Erythroblast (primary cell): ENCODE measurements around the gene GNAS-AS1.
"Not testable (repeated sequence)": the region's sequence is repeated elsewhere in the genome, so short reads cannot be mapped to it uniquely, and the experiment has no call there.

ENCODE experiments used
- DNase-seq, 2 experiments: peaks; one replicate each; lab custom pipeline; 2025; lab: John Stamatoyannopoulos, UW
- GATA1 ChIP-seq: IDR thresholded peaks from 2 replicates; pipeline ENCODE4 v1.6.1; 2011; ENCODE audit warnings: low read depth, mild to moderate bottlenecking, control low read depth, low read length, moderate library complexity
- POLR2A ChIP-seq: IDR thresholded peaks from 2 replicates; pipeline ENCODE4 v1.6.1; 2011; ENCODE audit warnings: mild to moderate bottlenecking, low read length

Gene GNAS-AS1

GRCh38 chr20:58824843-58825242 is 25.9 kb downstream of the GNAS-AS1 start:
- DNase-seq = no peak
- TF ChIP-seq POLR2A (no peak), GATA1 (no peak)

GRCh38 chr20:58822748-58823730 is 27.7 kb downstream of the GNAS-AS1 start:
- TF ChIP-seq POLR2A = no peak
- TF ChIP-seq GATA1 = no peak
- no peak for DNase-seq

- DNase-seq = peak in 1 of 2 experiments; percentile 5
- TF ChIP-seq POLR2A (no peak), GATA1 (no peak)
Measured at GRCh38 chr20:58822149-58822548, 28.6 kb downstream of the GNAS-AS1 start.

GRCh38 chr20:58820515-58820914 is 30.2 kb downstream of the GNAS-AS1 start:
- DNase-seq = not testable (repeated sequence)

GRCh38 chr20:58819921-58820320 is 30.8 kb downstream of the GNAS-AS1 start:
- no peak for DNase-seq
- TF ChIP-seq POLR2A = no peak
- TF ChIP-seq GATA1 = no peak

GRCh38 chr20:58818586-58819285 is 32.0 kb downstream of the GNAS-AS1 start:
- no peak for DNase-seq
- no peak for TF ChIP-seq POLR2A
- TF ChIP-seq GATA1 = no peak

GRCh38 chr20:58817748-58818147 is 33.0 kb downstream of the GNAS-AS1 start:
- no peak for DNase-seq
- TF ChIP-seq GATA1 = no peak
- TF ChIP-seq POLR2A = no peak

GRCh38 chr20:58816957-58817651 is 33.6 kb downstream of the GNAS-AS1 start:
- TF ChIP-seq GATA1 (no peak), POLR2A (no peak)
- no peak for DNase-seq

GRCh38 chr20:58816051-58816450 is 34.7 kb downstream of the GNAS-AS1 start:
- TF ChIP-seq POLR2A (no peak), GATA1 (no peak)
- DNase-seq = no peak

GRCh38 chr20:58815448-58815847 is 35.3 kb downstream of the GNAS-AS1 start:
- DNase-seq = no peak
- TF ChIP-seq POLR2A (no peak), GATA1 (no peak)

- DNase-seq = no peak
- TF ChIP-seq GATA1 = no peak
Measured at GRCh38 chr20:58813369-58813768, 37.3 kb downstream of the GNAS-AS1 start.

GRCh38 chr20:58811334-58811733 is 39.4 kb downstream of the GNAS-AS1 start:
- no peak for TF ChIP-seq POLR2A
- no peak for TF ChIP-seq GATA1
- no peak for DNase-seq

GRCh38 chr20:58810879-58811250 is 39.8 kb downstream of the GNAS-AS1 start:
- no peak for TF ChIP-seq GATA1
- TF ChIP-seq POLR2A = no peak
- no peak for DNase-seq

- TF ChIP-seq GATA1 (no peak), POLR2A (no peak)
- DNase-seq = no peak
Measured at GRCh38 chr20:58810116-58810878, 40.4 kb downstream of the GNAS-AS1 start.
